HepG2 (cell line): Measurements from ENCODE around the gene MYADML2. TPM values are rescaled to one million over a fixed set of nuclear protein-coding genes. Genes with fewer than 3 reads are reported as not detected.

Source experiments
- AKAP8 ChIP-seq: sonication (generic); formaldehyde crosslinking; IDR thresholded peaks from 2 replicates; pipeline ENCODE4 v1.5.1; 2020; ENCODE audit warnings: mild to moderate bottlenecking, missing genetic modification reagents
- CSRNP1 ChIP-seq: sonication (generic); formaldehyde crosslinking; IDR thresholded peaks from 2 replicates; pipeline ENCODE4 v1.8.1; 2023; ENCODE audit warnings: mild to moderate bottlenecking, missing genetic modification reagents
- EP300 ChIP-seq, 3 experiments: sonication (generic) in 1 of 3; formaldehyde crosslinking in 1 of 3; IDR thresholded peaks; 2 replicates each; pipeline versions ENCODE4 v1.5.1 to v1.6.1; 2011 to 2020; ENCODE audit warnings: low read depth in 2 of 3, low read length in 2 of 3, borderline replicate concordance in 1 of 3, improper control_type of control experiment in 1 of 3, mild to moderate bottlenecking in 1 of 3, missing genetic modification reagents in 1 of 3, moderate library complexity in 1 of 3
- GABPB1 ChIP-seq: IDR thresholded peaks from 2 replicates; pipeline ENCODE4 v1.6.1; 2016; ENCODE audit warnings: mild to moderate bottlenecking, missing genetic modification reagents, moderate library complexity, missing compliant biosample characterization
- HDAC2 ChIP-seq: sonication (generic); formaldehyde crosslinking; IDR thresholded peaks from 2 replicates; pipeline ENCODE4 v1.4.0; 2020; ENCODE audit warnings: missing genetic modification reagents
- HNF4G ChIP-seq, 2 experiments: sonication (generic) in 1 of 2; formaldehyde crosslinking in 1 of 2; IDR thresholded peaks; 2 replicates each; pipeline versions ENCODE4 v1.4.0 to v1.6.1; 2011 to 2020; ENCODE audit warnings: borderline replicate concordance in 2 of 2, low read depth in 2 of 2, mild to moderate bottlenecking in 2 of 2, low read length in 1 of 2, missing genetic modification reagents in 1 of 2, moderate library complexity in 1 of 2
- IRX3 ChIP-seq: sonication (generic); formaldehyde crosslinking; IDR thresholded peaks from 2 replicates; pipeline ENCODE4 v1.8.1; 2023; ENCODE audit warnings: mild to moderate bottlenecking, low read depth, missing genetic modification reagents, borderline replicate concordance
- NKX3-1 ChIP-seq: sonication (generic); formaldehyde crosslinking; IDR thresholded peaks from 2 replicates; pipeline ENCODE4 v1.5.0; 2020; ENCODE audit warnings: missing genetic modification reagents
- NRL ChIP-seq: sonication (generic); formaldehyde crosslinking; IDR thresholded peaks from 2 replicates; pipeline ENCODE4 v1.5.0; 2020; ENCODE audit warnings: missing genetic modification reagents, mild to moderate bottlenecking, moderate library complexity, borderline replicate concordance
- RBM22 ChIP-seq: fragments of 200-400 bp; formaldehyde crosslinking; optimal IDR thresholded peaks from 2 replicates; pipeline ENCODE3; 2017; ENCODE audit warnings: mild to moderate bottlenecking, low read length, moderate library complexity
- RBM39 ChIP-seq: fragments of 200-400 bp; formaldehyde crosslinking; IDR thresholded peaks from one replicate; pipeline ENCODE4 v1.6.1; 2018; ENCODE audit warnings: antibody characterized with exemption, mild to moderate bottlenecking, low read depth, low read length; ENCODE audit not compliant: poor library complexity, severe bottlenecking
- RXRA ChIP-seq: sonication (generic); formaldehyde crosslinking; IDR thresholded peaks from 2 replicates; pipeline ENCODE4 v1.5.1; 2020; ENCODE audit warnings: missing genetic modification reagents
- STAT5B ChIP-seq: sonication (generic); formaldehyde crosslinking; IDR thresholded peaks from 2 replicates; pipeline ENCODE4 v1.4.0; 2020; ENCODE audit warnings: missing genetic modification reagents
- ZNF501 ChIP-seq: sonication (generic); formaldehyde crosslinking; IDR thresholded peaks from 2 replicates; pipeline ENCODE4 v1.5.1; 2020; ENCODE audit warnings: mild to moderate bottlenecking, moderate library complexity, missing genetic modification reagents
- ZNF572 ChIP-seq: sonication (generic); formaldehyde crosslinking; IDR thresholded peaks from 2 replicates; pipeline ENCODE4 v1.5.1; 2020; ENCODE audit warnings: mild to moderate bottlenecking, missing genetic modification reagents
- ZNF687 ChIP-seq: sonication (generic); formaldehyde crosslinking; IDR thresholded peaks from 2 replicates; pipeline ENCODE4 v1.5.1; 2020; ENCODE audit warnings: mild to moderate bottlenecking, missing genetic modification reagents, moderate library complexity
- ZNF709 ChIP-seq: sonication (generic); formaldehyde crosslinking; IDR thresholded peaks from 2 replicates; pipeline ENCODE4 v1.5.0; 2020; ENCODE audit warnings: mild to moderate bottlenecking, missing genetic modification reagents
- polyA plus RNA-seq, 8 experiments: library from polyadenylated mRNA; depleted of rRNA in 3 of 8; stranded (reverse) in 7 of 8; unstranded in 1 of 8; fragments of >200 nt; fragmentation: Illumina TruSeq in 4 of 8; extraction: Trizol in 4 of 8; gene quantifications; 2 replicates each; pipeline versions ENCODE4 v1.2.1 to v1.2.3, GENCODE V29; 2011 to 2016; ENCODE audit warnings: low read depth in 4 of 8, missing spikeins in 1 of 8, mixed read lengths in 1 of 8; ENCODE audit not compliant: insufficient read depth in 1 of 8
- total RNA-seq, 5 experiments: library from RNA; depleted of rRNA; stranded (reverse); fragments of >200 nt; fragmentation: Illumina TruSeq; extraction: Trizol; gene quantifications; 2 replicates each; pipeline ENCODE4 v1.2.3, GENCODE V29; 2016; ENCODE audit warnings: low read depth in 1 of 5
- TF ChIP-seq, protein P1 (sequence below): IDR thresholded peaks from 2 replicates; pipeline ENCODE4 v1.6.1; 2012; ENCODE audit warnings: low read length, improper control_type of control experiment

The MYADML2 gene
- total and polyA plus RNA-seq, 2 of the 13 experiments (the other 11 are each of a cell fraction or from before 2014, with no cell fraction given) = not detected

GRCh38 chr17:81902653-81903414 lies 44.2 kb downstream of the MYADML2 start (continued):
- TF ChIP-seq IRX3 (CRISPR knock-in tag) (0 out of 2 replicates have a peak, but pooled peaks have one; percentile 67), ZNF687 (CRISPR knock-in tag) (peak; percentile 49), HDAC2 (0 out of 2 replicates have a peak, but pooled peaks have one; percentile 20), RBM39 (peak; percentile 78), ZNF572 (CRISPR knock-in tag) (peak; percentile 75), STAT5B (CRISPR knock-in tag) (no peak), EP300 (IDR thresholded peaks at IDR 0.05; ENCODE audit: low read depth in 2 of 2, low read length in 2 of 2) (no peak), EP300 (CRISPR knock-in tag; IDR thresholded peaks at IDR 0.05; ENCODE audit: borderline replicate concordance) (0 out of 2 replicates have a peak, but pooled peaks have one; percentile 29), CSRNP1 (CRISPR knock-in tag) (peak; percentile 74; the same call in 1 of the 2 replicates), HNF4G (IDR thresholded peaks at IDR 0.05; ENCODE audit: borderline replicate concordance, low read depth, low read length) (no peak), HNF4G (CRISPR knock-in tag; IDR thresholded peaks at IDR 0.05; ENCODE audit: borderline replicate concordance, low read depth) (0 out of 2 replicates have a peak, but pooled peaks have one; percentile 15), ZNF501 (CRISPR knock-in tag) (peak; percentile 89), ZNF709 (CRISPR knock-in tag) (no peak; the same call in 1 of the 2 replicates), NRL (CRISPR knock-in tag) (0 out of 2 replicates have a peak, but pooled peaks have one; percentile 38), GABPB1 (CRISPR knock-in tag) (peak; percentile 59; the same call in 1 of the 2 replicates), NKX3-1 (CRISPR knock-in tag) (peak; percentile 12; the same call in 1 of the 2 replicates), RBM22 (peak; percentile 14), RXRA (no peak; the same call in 1 of the 2 replicates), AKAP8 (peak; percentile 97)
- TF ChIP-seq, protein P1, sequence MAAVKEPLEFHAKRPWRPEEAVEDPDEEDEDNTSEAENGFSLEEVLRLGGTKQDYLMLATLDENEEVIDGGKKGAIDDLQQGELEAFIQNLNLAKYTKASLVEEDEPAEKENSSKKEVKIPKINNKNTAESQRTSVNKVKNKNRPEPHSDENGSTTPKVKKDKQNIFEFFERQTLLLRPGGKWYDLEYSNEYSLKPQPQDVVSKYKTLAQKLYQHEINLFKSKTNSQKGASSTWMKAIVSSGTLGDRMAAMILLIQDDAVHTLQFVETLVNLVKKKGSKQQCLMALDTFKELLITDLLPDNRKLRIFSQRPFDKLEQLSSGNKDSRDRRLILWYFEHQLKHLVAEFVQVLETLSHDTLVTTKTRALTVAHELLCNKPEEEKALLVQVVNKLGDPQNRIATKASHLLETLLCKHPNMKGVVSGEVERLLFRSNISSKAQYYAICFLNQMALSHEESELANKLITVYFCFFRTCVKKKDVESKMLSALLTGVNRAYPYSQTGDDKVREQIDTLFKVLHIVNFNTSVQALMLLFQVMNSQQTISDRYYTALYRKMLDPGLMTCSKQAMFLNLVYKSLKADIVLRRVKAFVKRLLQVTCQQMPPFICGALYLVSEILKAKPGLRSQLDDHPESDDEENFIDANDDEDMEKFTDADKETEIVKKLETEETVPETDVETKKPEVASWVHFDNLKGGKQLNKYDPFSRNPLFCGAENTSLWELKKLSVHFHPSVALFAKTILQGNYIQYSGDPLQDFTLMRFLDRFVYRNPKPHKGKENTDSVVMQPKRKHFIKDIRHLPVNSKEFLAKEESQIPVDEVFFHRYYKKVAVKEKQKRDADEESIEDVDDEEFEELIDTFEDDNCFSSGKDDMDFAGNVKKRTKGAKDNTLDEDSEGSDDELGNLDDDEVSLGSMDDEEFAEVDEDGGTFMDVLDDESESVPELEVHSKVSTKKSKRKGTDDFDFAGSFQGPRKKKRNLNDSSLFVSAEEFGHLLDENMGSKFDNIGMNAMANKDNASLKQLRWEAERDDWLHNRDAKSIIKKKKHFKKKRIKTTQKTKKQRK = no peak
